ENCODE measurements around the gene ATP6V1B1. TPM values are rescaled to one million over a fixed set of nuclear protein-coding genes. Genes with fewer than 3 reads are reported as not detected.

The ATP6V1B1 gene
- total and polyA plus RNA-seq, 2 of the 13 experiments (the other 11 are each of a cell fraction or from before 2014, with no cell fraction given) = 0.58 to 1.6 TPM

- no peak for TF ChIP-seq HIC2 (CRISPR knock-in tag; IDR thresholded peaks at IDR 0.05; ENCODE audit: low read depth)
- TF ChIP-seq ZBTB7A (CRISPR knock-in tag; IDR thresholded peaks at IDR 0.05) = peak; percentile 57; the same call in 1 of the 2 replicates
- no peak for TF ChIP-seq ZNF784 (CRISPR knock-in tag; IDR thresholded peaks at IDR 0.05; ENCODE audit: borderline replicate concordance)
- TF ChIP-seq TARDBP (CRISPR knock-in tag; IDR thresholded peaks at IDR 0.05) = no peak
- peak; percentile 23; the same call in 1 of the 2 replicates for TF ChIP-seq ZNF225 (CRISPR knock-in tag; IDR thresholded peaks at IDR 0.05)
- TF ChIP-seq ZNF644 (CRISPR knock-in tag; IDR thresholded peaks at IDR 0.05; ENCODE audit: low read depth) = no peak
- TF ChIP-seq SAP130 (CRISPR knock-in tag; IDR thresholded peaks at IDR 0.05; ENCODE audit: low read depth) = no peak
- peak; percentile 26; the same call in 1 of the 2 replicates for TF ChIP-seq ZGPAT (CRISPR knock-in tag; IDR thresholded peaks at IDR 0.05)
- TF ChIP-seq EZH2 (conservative IDR thresholded peaks at IDR 0.05; ENCODE audit: low read depth, low read length) = no peak
- TF ChIP-seq ETV6 (CRISPR knock-in tag; conservative IDR thresholded peaks at IDR 0.05) = no peak
- no peak for TF ChIP-seq MLLT10 (CRISPR knock-in tag; IDR thresholded peaks at IDR 0.05)
- no peak for TF ChIP-seq ZHX1 (CRISPR knock-in tag; IDR thresholded peaks at IDR 0.05; ENCODE audit: low read depth)
- no peak for TF ChIP-seq ZKSCAN1 (IDR thresholded peaks at IDR 0.05; ENCODE audit: low read length)
- TF ChIP-seq NFE2L1 (CRISPR knock-in tag; IDR thresholded peaks at IDR 0.05; ENCODE audit: borderline replicate concordance) = no peak
- no peak for TF ChIP-seq NFRKB (IDR thresholded peaks at IDR 0.05)
- peak; percentile 56; the same call in 1 of the 2 replicates for TF ChIP-seq ERF (CRISPR knock-in tag; IDR thresholded peaks at IDR 0.05)
- TF ChIP-seq POLR2G (IDR thresholded peaks at IDR 0.05; ENCODE audit: low read depth, low read length) = peak; percentile 65; the same call in 1 of the 2 replicates
- no peak for TF ChIP-seq ZSCAN25 (CRISPR knock-in tag; IDR thresholded peaks at IDR 0.05)
- peak; percentile 54 for TF ChIP-seq PITX1 (CRISPR knock-in tag; IDR thresholded peaks at IDR 0.05)
- TF ChIP-seq POGZ (CRISPR knock-in tag; IDR thresholded peaks at IDR 0.05) = 0 out of 2 replicates have a peak, but pooled peaks have one; percentile 58
- TF ChIP-seq, protein P1, sequence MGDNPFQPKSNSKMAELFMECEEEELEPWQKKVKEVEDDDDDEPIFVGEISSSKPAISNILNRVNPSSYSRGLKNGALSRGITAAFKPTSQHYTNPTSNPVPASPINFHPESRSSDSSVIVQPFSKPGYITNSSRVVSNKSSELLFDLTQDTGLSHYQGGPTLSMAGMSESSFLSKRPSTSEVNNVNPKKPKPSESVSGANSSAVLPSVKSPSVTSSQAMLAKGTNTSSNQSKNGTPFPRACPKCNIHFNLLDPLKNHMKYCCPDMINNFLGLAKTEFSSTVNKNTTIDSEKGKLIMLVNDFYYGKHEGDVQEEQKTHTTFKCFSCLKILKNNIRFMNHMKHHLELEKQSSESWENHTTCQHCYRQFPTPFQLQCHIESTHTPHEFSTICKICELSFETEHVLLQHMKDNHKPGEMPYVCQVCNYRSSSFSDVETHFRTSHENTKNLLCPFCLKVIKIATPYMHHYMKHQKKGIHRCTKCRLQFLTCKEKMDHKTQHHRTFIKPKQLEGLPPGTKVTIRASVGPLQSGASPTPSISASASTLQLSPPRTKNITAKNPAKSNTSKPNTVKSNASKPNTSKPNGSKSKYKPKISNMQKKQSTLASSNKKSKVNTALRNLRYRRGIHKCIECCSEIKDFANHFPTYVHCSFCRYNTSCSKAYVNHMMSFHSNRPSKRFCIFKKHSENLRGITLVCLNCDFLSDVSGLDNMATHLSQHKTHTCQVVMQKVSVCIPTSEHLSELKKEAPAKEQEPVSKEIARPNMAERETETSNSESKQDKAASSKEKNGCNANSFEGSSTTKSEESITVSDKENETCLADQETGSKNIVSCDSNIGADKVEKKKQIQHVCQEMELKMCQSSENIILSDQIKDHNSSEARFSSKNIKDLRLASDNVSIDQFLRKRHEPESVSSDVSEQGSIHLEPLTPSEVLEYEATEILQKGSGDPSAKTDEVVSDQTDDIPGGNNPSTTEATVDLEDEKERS (CRISPR knock-in tag; IDR thresholded peaks at IDR 0.05) = no peak
Observed at GRCh38 chr2:70887550-70888246, 48.0 kb upstream of the ATP6V1B1 start (continued).

Measured in HepG2 (cell line).